ENCODE measurements around the gene LMF1.

- TF ChIP-seq CTCF (IDR thresholded peaks at IDR 0.05) (no peak), EP300 (IDR thresholded peaks at IDR 0.05) (no peak)
Measured at GRCh38 chr16:875182-876040, 95.4 kb downstream of the LMF1 start.
